Measurements from ENCODE around the gene COPS7A. TPM values are rescaled to one million over a fixed set of nuclear protein-coding genes. Genes with fewer than 3 reads are reported as not detected.

COPS7A gene
- total RNA-seq, 1 experiment from 2014 or later: 34.2 TPM

GRCh38 chr12:6774499-6775062, 50.7 kb downstream of the COPS7A start:
- peaks cover 5% of the 10 kb centered on the region; the same call in 1 of the 2 replicates for H3K27me3 ChIP-seq (ENCODE audit: insufficient read depth, low read length)
- no peak overlapping the region for H2BK120ac ChIP-seq (ENCODE audit: low read depth, low read length, poor library complexity, severe bottlenecking)
- H3K36me3 Mint-ChIP-seq (ENCODE audit: insufficient read depth in 1 of 3, low read depth in 3 of 3): peaks cover 21 to 44% (median 44%) of the 10 kb centered on the region in 3 experiments
- peaks cover 47% of the 10 kb centered on the region for H3K27me3 Mint-ChIP-seq (ENCODE audit: low read depth)
- no peaks in the 10 kb centered on the region for H4K20me1 ChIP-seq (ENCODE audit: control insufficient read depth, insufficient read depth, insufficient read length)
- no peaks in the 10 kb centered on the region; the same call in 1 of the 2 replicates for H3K4me1 ChIP-seq (ENCODE audit: insufficient read depth, low read length)
- no peaks in the 10 kb centered on the region for H3K79me2 ChIP-seq (ENCODE audit: insufficient read depth, low read length)
- H4K8ac ChIP-seq (replicated peaks; ENCODE audit: insufficient read length, low read depth, low read length): no peak overlapping the region
- no peaks in the 10 kb centered on the region for H3K79me1 ChIP-seq (ENCODE audit: insufficient read depth, low read depth, low read length, poor library complexity, severe bottlenecking)
- H3K27ac ChIP-seq (ENCODE audit: insufficient read length, low read depth, low read length): no peak overlapping the region
- H4K5ac ChIP-seq (ENCODE audit: insufficient read length, low read depth, low read length): no peak overlapping the region
- no peak overlapping the region for H3K23ac ChIP-seq (ENCODE audit: insufficient read length, low read depth, low read length)
- H3K9me3 Mint-ChIP-seq: peaks cover 0 to 3% of the 10 kb centered on the region in 2 experiments; a peak in 2 of 5 replicates
- no peak for DNase-seq
- no peak overlapping the region for H2BK12ac ChIP-seq (ENCODE audit: insufficient read length, low read depth, low read length)
- H3K56ac ChIP-seq (ENCODE audit: insufficient read length, low read depth, low read length): no peak overlapping the region
- H3K4me1 Mint-ChIP-seq: peaks cover 47 to 72% of the 10 kb centered on the region in 2 experiments
- H2BK5ac ChIP-seq (ENCODE audit: insufficient read length, low read length): no peak overlapping the region
- no peaks in the 10 kb centered on the region for H3K9me3 ChIP-seq (ENCODE audit: control insufficient read depth, low read depth, low read length)
- peaks cover 19% of the 10 kb centered on the region for H3K23me2 ChIP-seq (ENCODE audit: insufficient read length, low read depth, low read length, poor library complexity, severe bottlenecking)
- no CpG with 5 or more reads among the region's 15 CpGs for WGBS (ENCODE audit: extremely low coverage, insufficient read length, low lambda C conversion rate)
- H3T11ph ChIP-seq (ENCODE audit: low read length): no peak overlapping the region
- peak overlapping the region; percentile 30 to 69; a peak in 3 of 5 replicates for H3K4me3 Mint-ChIP-seq
- no peak overlapping the region for H3K4ac ChIP-seq (ENCODE audit: low read depth, low read length)
- no peak overlapping the region for H3K14ac ChIP-seq (ENCODE audit: insufficient read depth, low read length)
- H3K27ac Mint-ChIP-seq: no peak overlapping the region; a peak in 1 of 7 replicates
- peak overlapping the region; percentile 13 for H3K4me2 ChIP-seq (ENCODE audit: insufficient read depth, insufficient read length, low read length)
- TF ChIP-seq, protein P1, sequence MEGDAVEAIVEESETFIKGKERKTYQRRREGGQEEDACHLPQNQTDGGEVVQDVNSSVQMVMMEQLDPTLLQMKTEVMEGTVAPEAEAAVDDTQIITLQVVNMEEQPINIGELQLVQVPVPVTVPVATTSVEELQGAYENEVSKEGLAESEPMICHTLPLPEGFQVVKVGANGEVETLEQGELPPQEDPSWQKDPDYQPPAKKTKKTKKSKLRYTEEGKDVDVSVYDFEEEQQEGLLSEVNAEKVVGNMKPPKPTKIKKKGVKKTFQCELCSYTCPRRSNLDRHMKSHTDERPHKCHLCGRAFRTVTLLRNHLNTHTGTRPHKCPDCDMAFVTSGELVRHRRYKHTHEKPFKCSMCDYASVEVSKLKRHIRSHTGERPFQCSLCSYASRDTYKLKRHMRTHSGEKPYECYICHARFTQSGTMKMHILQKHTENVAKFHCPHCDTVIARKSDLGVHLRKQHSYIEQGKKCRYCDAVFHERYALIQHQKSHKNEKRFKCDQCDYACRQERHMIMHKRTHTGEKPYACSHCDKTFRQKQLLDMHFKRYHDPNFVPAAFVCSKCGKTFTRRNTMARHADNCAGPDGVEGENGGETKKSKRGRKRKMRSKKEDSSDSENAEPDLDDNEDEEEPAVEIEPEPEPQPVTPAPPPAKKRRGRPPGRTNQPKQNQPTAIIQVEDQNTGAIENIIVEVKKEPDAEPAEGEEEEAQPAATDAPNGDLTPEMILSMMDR (conservative IDR thresholded peaks at IDR 0.05): no peak
- no peak overlapping the region for H2BK20ac ChIP-seq (ENCODE audit: low read depth, low read length, poor library complexity, severe bottlenecking)
- H3K18ac ChIP-seq (ENCODE audit: insufficient read length, low read depth, low read length): no peak overlapping the region
- no peak overlapping the region for H4K91ac ChIP-seq (ENCODE audit: insufficient read length, low read depth, low read length)
- H2AK5ac ChIP-seq (ENCODE audit: insufficient read length, low read length): no peak overlapping the region
- H2AFZ ChIP-seq (ENCODE audit: low read length): no peak overlapping the region
- no peak overlapping the region for H2BK15ac ChIP-seq (ENCODE audit: low read depth, low read length)
- H3K9ac ChIP-seq (ENCODE audit: extremely low read depth, insufficient read length, low read length): no peak overlapping the region
